HepG2 (cell line): Measurements from ENCODE around the gene SHCBP1L. TPM values are rescaled to one million over a fixed set of nuclear protein-coding genes. Genes with fewer than 3 reads are reported as not detected.

ENCODE experiments used
- ATAC-seq: fragments of 200-7000 bp; cut with Tn5 transposase; 3 replicates; pipeline ENCODE4 v1.9.1; 2020; ENCODE audit warnings: mild to moderate bottlenecking, moderate library complexity
- BruUV-seq: library from RNA; stranded (reverse); fragments of 400-500 nt; replicated peaks from 2 replicates; lab custom pipeline; 2021; lab: Mats Ljungman, UMichigan
- CTCF ChIA-PET: fragments of 300-600 bp; formaldehyde crosslinking; extraction: SDS; loops from one replicate; lab custom pipeline; 2021; ENCODE audit warnings: low total read pairs, inconsistent platforms, low intra/inter-chr PET ratio; lab: Yijun Ruan, JAX
- POLR2A ChIA-PET: fragments of 350-600 bp; sonication (Branson Sonifier 250); formaldehyde crosslinking; loops from one replicate; lab custom pipeline; 2020; ENCODE audit warnings: antibody characterized with exemption, inconsistent platforms; lab: Yijun Ruan, JAX
- DNase-seq: peaks from one replicate; pipeline ENCODE4 v3.0.0-alpha.2; 2015; ENCODE audit warnings: low spot score
- FAIRE-seq: peaks from 3 replicates; lab custom pipeline; 2011; peaks lifted over from hg19 to GRCh38; lab: Jason Lieb, UNC
- H2AFZ ChIP-seq: one replicate; pipeline ENCODE4 v1.6.1; 2011; ENCODE audit warnings: low read length, inconsistent platforms
- H3K27ac ChIP-seq: fragments of 300-600 bp; 3 replicates; pipeline ENCODE4 v1.8.0; 2011; ENCODE audit warnings: mixed run types, mild to moderate bottlenecking, mixed read lengths, low read length, inconsistent platforms; ENCODE audit not compliant: insufficient read depth; ENCODE audit errors: extremely low read length
- H3K27me3 ChIP-seq, 2 experiments: fragments of 200-600 bp in 1 of 2; 2 replicates in 1 of 2; 3 replicates in 1 of 2; pipeline versions ENCODE4 v1.6.0 to v1.8.0; 2011; ENCODE audit warnings: low read length in 2 of 2, mild to moderate bottlenecking in 2 of 2, moderate library complexity in 2 of 2, inconsistent platforms in 1 of 2; ENCODE audit not compliant: insufficient read depth in 2 of 2, control insufficient read depth in 1 of 2
- H3K36me3 ChIP-seq, 2 experiments: fragments of 200-600 bp in 1 of 2; replicated peaks in 1 of 2; 2 replicates in 1 of 2; 3 replicates in 1 of 2; pipeline versions ENCODE4 v1.5.1 to v1.8.0; 2011; ENCODE audit warnings: low read length in 2 of 2, inconsistent platforms in 1 of 2; ENCODE audit not compliant: insufficient read depth in 2 of 2, control insufficient read depth in 1 of 2
- H3K4me1 ChIP-seq: 2 replicates; pipeline ENCODE4 v1.5.1; 2012; ENCODE audit warnings: low read length, inconsistent platforms; ENCODE audit not compliant: insufficient read depth
- H3K4me2 ChIP-seq: 2 replicates; pipeline ENCODE4 v1.6.0; 2011; ENCODE audit warnings: low read depth, low read length, inconsistent platforms
- H3K4me3 ChIP-seq, 3 experiments: fragments of 200-600 bp in 1 of 3; sonication (generic), shearing (Covaris generic) in 1 of 3; replicated peaks in 1 of 3; 2 replicates each; pipeline ENCODE4 v1.5.1; 2011 to 2016; ENCODE audit warnings: low read length in 3 of 3, inconsistent platforms in 2 of 3, low read depth in 2 of 3, mild to moderate bottlenecking in 2 of 3, control low read depth in 1 of 3, mixed read lengths in 1 of 3; ENCODE audit not compliant: insufficient read depth in 1 of 3
- H3K79me2 ChIP-seq: one replicate; pipeline ENCODE4 v1.6.1; 2011; ENCODE audit warnings: low read length, inconsistent platforms; ENCODE audit not compliant: insufficient read depth
- H3K9ac ChIP-seq: 2 replicates; pipeline ENCODE4 v1.6.0; 2011; ENCODE audit warnings: mild to moderate bottlenecking, low read depth, low read length, inconsistent platforms; ENCODE audit not compliant: insufficient read depth
- H3K9me3 ChIP-seq: 2 replicates; pipeline ENCODE4 v1.5.1; 2012; ENCODE audit warnings: mild to moderate bottlenecking, low read length
- H4K20me1 ChIP-seq: 2 replicates; pipeline ENCODE4 v1.6.0; 2011; ENCODE audit warnings: inconsistent platforms, mild to moderate bottlenecking, low read length, moderate library complexity; ENCODE audit not compliant: insufficient read depth
- CREM ChIP-seq, 2 experiments: sonication (generic) in 1 of 2; formaldehyde crosslinking in 1 of 2; IDR thresholded peaks; 2 replicates each; pipeline versions ENCODE4 v1.4.0 to v1.6.1; 2016 to 2020; ENCODE audit warnings: antibody characterized with exemption in 1 of 2, mild to moderate bottlenecking in 1 of 2, missing genetic modification reagents in 1 of 2
- EED ChIP-seq: sonication (generic); formaldehyde crosslinking; IDR thresholded peaks from 2 replicates; pipeline ENCODE4 v1.5.0; 2020; ENCODE audit warnings: mild to moderate bottlenecking, missing genetic modification reagents
- NKX3-1 ChIP-seq: sonication (generic); formaldehyde crosslinking; IDR thresholded peaks from 2 replicates; pipeline ENCODE4 v1.5.0; 2020; ENCODE audit warnings: missing genetic modification reagents
- PHF8 ChIP-seq: sonication (generic); formaldehyde crosslinking; IDR thresholded peaks from 2 replicates; pipeline ENCODE4 v1.5.0; 2020; ENCODE audit warnings: missing genetic modification reagents
- POGZ ChIP-seq: sonication (generic); formaldehyde crosslinking; IDR thresholded peaks from 2 replicates; pipeline ENCODE4 v1.4.0; 2020; ENCODE audit warnings: mild to moderate bottlenecking, missing genetic modification reagents
- SIN3A ChIP-seq: IDR thresholded peaks from 2 replicates; pipeline ENCODE4 v1.6.1; 2011; ENCODE audit warnings: low read depth, mild to moderate bottlenecking, control low read depth, low read length, borderline replicate concordance
- SUZ12 ChIP-seq: fragments of 150-350 bp; IDR thresholded peaks from 2 replicates; pipeline ENCODE4 v1.6.1; 2014; ENCODE audit warnings: low read depth, low read length
- SYNCRIP ChIP-seq: fragments of 200-400 bp; formaldehyde crosslinking; IDR thresholded peaks from 2 replicates; pipeline ENCODE4 v1.6.1; 2018; ENCODE audit warnings: mild to moderate bottlenecking, low read depth, low read length; ENCODE audit not compliant: insufficient read depth
- TSC22D2 ChIP-seq: sonication (generic); formaldehyde crosslinking; IDR thresholded peaks from 2 replicates; pipeline ENCODE4 v1.5.1; 2020; ENCODE audit warnings: missing genetic modification reagents, mild to moderate bottlenecking, borderline replicate concordance
- ZFY ChIP-seq: sonication (generic); formaldehyde crosslinking; IDR thresholded peaks from 2 replicates; pipeline ENCODE4 v1.4.0; 2020; ENCODE audit warnings: missing genetic modification reagents
- ZNF121 ChIP-seq: sonication (generic); formaldehyde crosslinking; IDR thresholded peaks from 2 replicates; pipeline ENCODE4 v1.5.0; 2020; ENCODE audit warnings: mild to moderate bottlenecking, missing genetic modification reagents
- ZNF513 ChIP-seq: sonication (generic); formaldehyde crosslinking; conservative IDR thresholded peaks from 2 replicates; pipeline ENCODE4 v1.5.0; 2020; ENCODE audit warnings: missing genetic modification reagents
- ZNF724P ChIP-seq: sonication (generic); formaldehyde crosslinking; IDR thresholded peaks from 2 replicates; pipeline ENCODE4 v1.8.0; 2022; ENCODE audit warnings: missing genetic modification reagents, borderline replicate concordance
- WGBS: methylation state at CpG from one replicate; pipeline ENCODE4 v1.1.6; 2017; ENCODE audit warnings: low lambda C conversion rate; 5-methylcytosine and 5-hydroxymethylcytosine counted together
- in situ Hi-C: cut with HindIII; loops from 2 replicates; pipeline ENCODE4 v1.10.0; 2017; ENCODE audit warnings: low pct_unique_long_range_greater_than_20kb; ENCODE audit not compliant: extremely low pct_ligation_motif_present
- intact Hi-C: fragments of 100-400 bp; cut with micrococcal nuclease; formaldehyde crosslinking; loops from one replicate; pipeline ENCODE4 v1.10.0; 2022; ENCODE audit not compliant: unreplicated experiment
- polyA plus RNA-seq, 8 experiments: library from polyadenylated mRNA; depleted of rRNA in 3 of 8; stranded (reverse) in 7 of 8; unstranded in 1 of 8; fragments of >200 nt; fragmentation: Illumina TruSeq in 4 of 8; extraction: Trizol in 4 of 8; gene quantifications; 2 replicates each; pipeline versions ENCODE4 v1.2.1 to v1.2.3, GENCODE V29; 2011 to 2016; ENCODE audit warnings: low read depth in 4 of 8, missing spikeins in 1 of 8, mixed read lengths in 1 of 8; ENCODE audit not compliant: insufficient read depth in 1 of 8
- total RNA-seq, 5 experiments: library from RNA; depleted of rRNA; stranded (reverse); fragments of >200 nt; fragmentation: Illumina TruSeq; extraction: Trizol; gene quantifications; 2 replicates each; pipeline ENCODE4 v1.2.3, GENCODE V29; 2016; ENCODE audit warnings: low read depth in 1 of 5
- TF ChIP-seq, protein P1 (sequence below): sonication (generic); formaldehyde crosslinking; IDR thresholded peaks from 2 replicates; pipeline ENCODE4 v1.8.1; 2023; ENCODE audit warnings: mild to moderate bottlenecking, missing genetic modification reagents
- TF ChIP-seq, protein P2 (sequence below): sonication (generic); formaldehyde crosslinking; IDR thresholded peaks from 2 replicates; pipeline ENCODE4 v1.4.0; 2020; ENCODE audit warnings: mild to moderate bottlenecking, missing genetic modification reagents
- TF ChIP-seq, protein P3 (sequence below): sonication (generic); formaldehyde crosslinking; IDR thresholded peaks from 2 replicates; pipeline ENCODE4 v1.4.0; 2020; ENCODE audit warnings: missing genetic modification reagents

Gene SHCBP1L
- total and polyA plus RNA-seq, 2 of the 13 experiments (the other 11 are each of a cell fraction or from before 2014, with no cell fraction given) = not detected

GRCh38 chr1:182913401-182913800, 39.6 kb downstream of the SHCBP1L start:
- no peaks in the 10 kb centered on the region; a peak in 1 of 5 replicates for H3K27me3 ChIP-seq
- in situ Hi-C loops = no loop called here
- no peak for FAIRE-seq
- H4K20me1 ChIP-seq = no peaks in the 10 kb centered on the region
- no peaks in the 10 kb centered on the region for H3K9me3 ChIP-seq
- no peaks in the 10 kb centered on the region for H3K36me3 ChIP-seq
- POLR2A ChIA-PET = no interaction called here
- WGBS = 65% methylated on average over 3 of the region's 3 CpGs
- no peak overlapping the region for H3K4me3 ChIP-seq
- H3K4me2 ChIP-seq = no peak overlapping the region
- no peak for ATAC-seq
- DNase-seq = no peak
- intact Hi-C loops = no loop called here
- CTCF ChIA-PET = no interaction called here
- BruUV-seq = no TSS peak
- H3K27ac ChIP-seq = no peak overlapping the region
- H3K79me2 ChIP-seq = no peaks in the 10 kb centered on the region
- H3K9ac ChIP-seq = no peak overlapping the region
- no peak overlapping the region for H2AFZ ChIP-seq
- peaks cover 12% of the 10 kb centered on the region for H3K4me1 ChIP-seq
- no peak for TF ChIP-seq SUZ12
- no peak for TF ChIP-seq ZNF121 (CRISPR knock-in tag)
- no peak for TF ChIP-seq ZNF513 (CRISPR knock-in tag)
- TF ChIP-seq PHF8 = no peak
- no peak for TF ChIP-seq POGZ (CRISPR knock-in tag)
- TF ChIP-seq, protein P1, sequence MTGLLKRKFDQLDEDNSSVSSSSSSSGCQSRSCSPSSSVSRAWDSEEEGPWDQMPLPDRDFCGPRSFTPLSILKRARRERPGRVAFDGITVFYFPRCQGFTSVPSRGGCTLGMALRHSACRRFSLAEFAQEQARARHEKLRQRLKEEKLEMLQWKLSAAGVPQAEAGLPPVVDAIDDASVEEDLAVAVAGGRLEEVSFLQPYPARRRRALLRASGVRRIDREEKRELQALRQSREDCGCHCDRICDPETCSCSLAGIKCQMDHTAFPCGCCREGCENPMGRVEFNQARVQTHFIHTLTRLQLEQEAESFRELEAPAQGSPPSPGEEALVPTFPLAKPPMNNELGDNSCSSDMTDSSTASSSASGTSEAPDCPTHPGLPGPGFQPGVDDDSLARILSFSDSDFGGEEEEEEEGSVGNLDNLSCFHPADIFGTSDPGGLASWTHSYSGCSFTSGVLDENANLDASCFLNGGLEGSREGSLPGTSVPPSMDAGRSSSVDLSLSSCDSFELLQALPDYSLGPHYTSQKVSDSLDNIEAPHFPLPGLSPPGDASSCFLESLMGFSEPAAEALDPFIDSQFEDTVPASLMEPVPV (CRISPR knock-in tag) = no peak
- no peak for TF ChIP-seq SYNCRIP
- TF ChIP-seq, protein P2, sequence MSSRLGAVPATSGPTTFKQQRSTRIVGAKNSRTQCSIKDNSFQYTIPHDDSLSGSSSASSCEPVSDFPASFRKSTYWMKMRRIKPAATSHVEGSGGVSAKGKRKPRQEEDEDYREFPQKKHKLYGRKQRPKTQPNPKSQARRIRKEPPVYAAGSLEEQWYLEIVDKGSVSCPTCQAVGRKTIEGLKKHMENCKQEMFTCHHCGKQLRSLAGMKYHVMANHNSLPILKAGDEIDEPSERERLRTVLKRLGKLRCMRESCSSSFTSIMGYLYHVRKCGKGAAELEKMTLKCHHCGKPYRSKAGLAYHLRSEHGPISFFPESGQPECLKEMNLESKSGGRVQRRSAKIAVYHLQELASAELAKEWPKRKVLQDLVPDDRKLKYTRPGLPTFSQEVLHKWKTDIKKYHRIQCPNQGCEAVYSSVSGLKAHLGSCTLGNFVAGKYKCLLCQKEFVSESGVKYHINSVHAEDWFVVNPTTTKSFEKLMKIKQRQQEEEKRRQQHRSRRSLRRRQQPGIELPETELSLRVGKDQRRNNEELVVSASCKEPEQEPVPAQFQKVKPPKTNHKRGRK (CRISPR knock-in tag) = no peak
- TF ChIP-seq SIN3A = no peak
- no peak for TF ChIP-seq NKX3-1
- TF ChIP-seq ZNF724P (CRISPR knock-in tag) = no peak
- TF ChIP-seq, protein P3, sequence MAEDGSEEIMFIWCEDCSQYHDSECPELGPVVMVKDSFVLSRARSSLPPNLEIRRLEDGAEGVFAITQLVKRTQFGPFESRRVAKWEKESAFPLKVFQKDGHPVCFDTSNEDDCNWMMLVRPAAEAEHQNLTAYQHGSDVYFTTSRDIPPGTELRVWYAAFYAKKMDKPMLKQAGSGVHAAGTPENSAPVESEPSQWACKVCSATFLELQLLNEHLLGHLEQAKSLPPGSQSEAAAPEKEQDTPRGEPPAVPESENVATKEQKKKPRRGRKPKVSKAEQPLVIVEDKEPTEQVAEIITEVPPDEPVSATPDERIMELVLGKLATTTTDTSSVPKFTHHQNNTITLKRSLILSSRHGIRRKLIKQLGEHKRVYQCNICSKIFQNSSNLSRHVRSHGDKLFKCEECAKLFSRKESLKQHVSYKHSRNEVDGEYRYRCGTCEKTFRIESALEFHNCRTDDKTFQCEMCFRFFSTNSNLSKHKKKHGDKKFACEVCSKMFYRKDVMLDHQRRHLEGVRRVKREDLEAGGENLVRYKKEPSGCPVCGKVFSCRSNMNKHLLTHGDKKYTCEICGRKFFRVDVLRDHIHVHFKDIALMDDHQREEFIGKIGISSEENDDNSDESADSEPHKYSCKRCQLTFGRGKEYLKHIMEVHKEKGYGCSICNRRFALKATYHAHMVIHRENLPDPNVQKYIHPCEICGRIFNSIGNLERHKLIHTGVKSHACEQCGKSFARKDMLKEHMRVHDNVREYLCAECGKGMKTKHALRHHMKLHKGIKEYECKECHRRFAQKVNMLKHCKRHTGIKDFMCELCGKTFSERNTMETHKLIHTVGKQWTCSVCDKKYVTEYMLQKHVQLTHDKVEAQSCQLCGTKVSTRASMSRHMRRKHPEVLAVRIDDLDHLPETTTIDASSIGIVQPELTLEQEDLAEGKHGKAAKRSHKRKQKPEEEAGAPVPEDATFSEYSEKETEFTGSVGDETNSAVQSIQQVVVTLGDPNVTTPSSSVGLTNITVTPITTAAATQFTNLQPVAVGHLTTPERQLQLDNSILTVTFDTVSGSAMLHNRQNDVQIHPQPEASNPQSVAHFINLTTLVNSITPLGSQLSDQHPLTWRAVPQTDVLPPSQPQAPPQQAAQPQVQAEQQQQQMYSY = no peak
- no peak for TF ChIP-seq CREM (IDR thresholded peaks at IDR 0.05)
- no peak for TF ChIP-seq CREM (CRISPR knock-in tag; IDR thresholded peaks at IDR 0.05)
- TF ChIP-seq ZFY (CRISPR knock-in tag) = no peak
- TF ChIP-seq EED = no peak
- no peak for TF ChIP-seq TSC22D2 (CRISPR knock-in tag)
